GM18907 (cell line): ENCODE measurements around the gene TNNI2.
A peak's percentile ranks its signal among the peaks of the same experiment; 100 is the strongest.
"Not testable (repeated sequence)": the region's sequence is repeated elsewhere in the genome, so short reads cannot be mapped to it uniquely, and the experiment has no call there.

Experiments
- ATAC-seq: cut with Tn5 transposase; IDR thresholded peaks from one replicate; pipeline ENCODE4 v1.9.1; 2021; ENCODE audit warnings: mild to moderate bottlenecking, moderate library complexity; ENCODE audit not compliant: unreplicated experiment

The TNNI2 gene

GRCh38 chr11:1882265-1883238 lies 43.8 kb downstream of the TNNI2 start:
- ATAC-seq = peak; percentile 59

DNA sequence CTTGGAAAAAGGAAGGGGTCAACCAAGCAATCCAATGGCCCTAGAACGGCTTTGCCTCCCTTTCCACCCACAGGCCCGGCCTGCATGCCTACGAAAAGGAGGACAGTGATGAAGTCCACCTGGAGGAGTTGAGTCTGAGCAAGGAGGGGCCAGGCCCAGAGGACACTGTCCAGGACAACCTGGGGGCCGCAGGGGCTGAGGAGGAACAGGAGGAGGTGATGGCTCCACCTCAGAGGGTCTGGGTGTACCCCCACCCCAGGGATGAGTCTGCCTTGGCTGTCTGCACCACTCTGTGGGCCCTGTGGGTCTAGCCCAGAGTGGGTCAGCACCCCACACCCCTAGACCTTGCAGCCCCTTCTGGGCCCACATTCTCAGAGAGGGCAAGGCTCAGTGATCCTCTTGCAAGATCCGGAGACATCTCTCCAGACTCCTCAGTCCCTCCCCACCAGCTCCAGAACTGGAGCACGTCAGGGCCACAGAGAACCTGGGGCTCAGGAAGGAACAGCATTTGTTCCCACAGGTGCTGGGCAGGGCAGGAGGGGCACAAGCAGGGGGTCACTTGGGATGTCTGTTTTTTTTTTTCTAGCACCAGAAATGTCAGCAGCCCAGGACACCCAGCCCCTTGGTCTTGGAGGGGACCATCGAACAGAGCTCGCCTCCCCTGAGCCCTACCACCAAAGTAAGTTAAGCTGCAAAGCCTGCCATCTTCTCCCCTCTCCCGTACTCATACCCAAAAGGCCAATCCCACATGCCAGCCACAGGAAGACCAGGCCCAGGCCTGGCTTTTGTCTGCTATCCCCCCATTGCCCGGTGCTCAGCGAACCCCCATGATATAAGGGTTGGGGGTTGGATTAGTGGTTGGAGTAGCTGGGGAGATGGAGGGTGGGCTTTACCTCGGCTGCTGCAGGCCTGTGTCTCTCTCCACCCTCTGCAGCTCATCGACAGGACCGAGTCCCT lies 44.8 kb downstream of the TNNI2 start:
- ATAC-seq = no peak

GRCh38 chr11:1884303-1884700 lies 45.5 kb downstream of the TNNI2 start:
- no peak for ATAC-seq

DNA sequence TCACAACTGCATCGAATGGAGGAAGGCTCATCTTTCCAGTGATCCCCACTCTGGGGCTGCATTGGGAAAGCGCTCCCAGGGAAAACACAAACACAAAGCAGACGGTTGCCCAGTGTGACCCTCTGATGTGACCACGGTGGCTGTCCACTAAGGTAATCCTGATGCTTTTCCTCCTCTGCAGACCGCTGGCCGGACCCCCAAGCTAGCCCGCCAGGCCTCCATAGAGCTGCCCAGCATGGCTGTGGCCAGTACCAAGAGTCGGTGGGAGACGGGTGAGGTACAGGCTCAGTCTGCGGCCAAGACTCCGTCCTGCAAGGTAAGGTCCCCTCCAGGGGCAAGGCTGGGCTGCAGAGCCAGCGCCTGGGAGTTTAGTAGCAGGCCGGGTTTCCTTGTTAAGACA lies 47.8 kb downstream of the TNNI2 start:
- ATAC-seq = not testable (repeated sequence)

- no peak for ATAC-seq
These were observed 48.9 kb downstream of the TNNI2 start for GRCh38 chr11:1887451-1888346.

DNA sequence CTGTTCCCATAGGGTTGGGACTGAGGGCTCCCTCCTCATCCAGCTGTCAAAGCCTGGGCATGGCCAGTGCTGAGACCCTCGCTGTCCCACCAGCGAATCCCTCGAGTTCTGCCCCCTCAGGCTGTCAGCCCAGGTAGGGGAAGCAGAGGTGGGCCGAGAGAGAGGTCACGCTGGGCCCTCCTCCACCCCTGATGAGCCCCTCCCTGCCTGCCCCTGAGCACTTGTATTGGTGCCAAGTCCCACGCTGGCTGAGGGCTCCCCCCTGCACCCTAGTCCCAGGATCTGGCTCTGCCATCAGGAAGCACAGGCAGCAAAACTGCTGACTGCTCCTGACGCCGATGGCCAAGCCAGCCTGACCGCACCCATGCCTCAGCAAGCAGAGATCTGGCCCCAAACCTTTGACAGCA lies 49.6 kb downstream of the TNNI2 start:
- no peak for ATAC-seq

- no peak for ATAC-seq
These were observed 50.0 kb downstream of the TNNI2 start for GRCh38 chr11:1888811-1889210.

GRCh38 chr11:1889224-1889930 lies 50.6 kb downstream of the TNNI2 start:
- ATAC-seq = no peak

- ATAC-seq = no peak
These were observed 51.4 kb downstream of the TNNI2 start for GRCh38 chr11:1889941-1890855.
